HG02885 (cell line): ENCODE measurements around the gene CLCN5.

Source experiments
- ATAC-seq: cut with Tn5 transposase; IDR thresholded peaks from one replicate; pipeline ENCODE4 v1.9.1; 2021; ENCODE audit warnings: mild to moderate bottlenecking; ENCODE audit not compliant: unreplicated experiment, poor library complexity

CLCN5 gene

DNA sequence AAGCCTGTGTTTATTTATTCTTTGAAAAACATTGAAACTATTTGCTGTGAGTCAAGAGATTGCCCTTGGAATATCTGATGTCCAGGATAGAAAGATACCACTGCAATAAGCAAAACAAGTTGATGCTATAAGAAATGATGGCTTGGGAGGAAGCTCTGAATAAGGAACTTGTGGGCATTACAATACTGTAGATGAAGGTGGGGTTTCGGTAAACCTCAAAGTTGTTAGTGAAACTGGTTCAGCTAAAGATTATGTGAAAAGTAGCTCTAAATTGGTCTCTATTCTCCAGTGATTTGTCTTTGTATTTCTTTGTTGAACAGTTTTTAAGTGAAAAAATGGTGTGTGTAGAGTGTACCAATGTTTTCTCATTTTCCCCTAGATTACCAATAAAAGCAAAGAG, 149.7 kb downstream of the CLCN5 start:
- no peak for ATAC-seq

DNA sequence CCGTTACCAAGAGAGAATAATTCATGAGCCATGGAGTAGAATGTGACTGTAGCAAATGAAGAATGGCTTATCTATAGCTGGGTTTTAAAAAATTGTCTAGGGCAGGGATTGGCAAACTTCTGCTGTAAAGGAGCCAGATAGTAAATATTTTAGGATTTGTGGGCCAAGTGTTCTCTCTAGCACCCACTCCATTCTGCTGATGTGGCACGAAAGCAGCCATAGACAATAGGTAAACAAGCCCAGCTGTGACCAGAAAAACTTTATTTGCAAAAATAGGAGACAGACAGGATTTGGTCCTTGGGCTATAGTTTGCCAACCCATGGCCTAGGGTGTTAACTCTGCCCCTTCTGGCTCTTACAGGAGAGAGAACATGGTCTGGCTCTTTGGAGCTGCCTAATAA, 151.2 kb downstream of the CLCN5 start:
- no peak for ATAC-seq

DNA sequence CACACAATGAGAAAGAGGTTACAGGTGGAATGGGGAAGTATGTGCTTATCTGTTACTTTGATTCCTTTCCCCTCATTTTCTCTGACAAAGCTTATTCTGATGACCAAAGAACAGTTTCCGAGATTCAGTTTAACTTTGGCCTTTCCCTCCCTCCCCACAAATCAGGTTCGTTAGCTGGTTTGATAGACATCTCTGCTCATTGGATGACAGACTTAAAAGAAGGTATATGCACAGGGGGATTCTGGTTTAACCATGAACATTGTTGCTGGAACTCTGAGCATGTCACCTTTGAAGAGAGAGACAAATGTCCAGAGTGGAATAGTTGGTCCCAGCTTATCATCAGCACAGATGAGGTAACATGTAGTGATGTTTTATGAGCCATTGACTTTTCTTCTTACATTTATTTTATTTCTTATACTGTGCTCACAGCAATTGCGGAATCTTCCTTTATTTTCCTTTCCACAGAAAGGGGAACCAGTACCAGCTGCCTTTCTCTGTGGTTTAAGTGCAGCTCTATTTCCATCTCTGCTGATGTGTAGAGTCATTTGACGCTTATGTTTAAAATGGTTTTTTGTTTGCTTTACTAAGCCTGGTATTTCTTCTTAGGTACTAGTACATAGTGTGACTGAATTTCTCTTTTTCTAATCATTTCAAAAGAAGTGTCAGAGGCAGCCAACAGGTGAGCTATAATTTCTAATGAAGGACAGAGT, 153.4 kb downstream of the CLCN5 start:
- ATAC-seq, result no peak

DNA sequence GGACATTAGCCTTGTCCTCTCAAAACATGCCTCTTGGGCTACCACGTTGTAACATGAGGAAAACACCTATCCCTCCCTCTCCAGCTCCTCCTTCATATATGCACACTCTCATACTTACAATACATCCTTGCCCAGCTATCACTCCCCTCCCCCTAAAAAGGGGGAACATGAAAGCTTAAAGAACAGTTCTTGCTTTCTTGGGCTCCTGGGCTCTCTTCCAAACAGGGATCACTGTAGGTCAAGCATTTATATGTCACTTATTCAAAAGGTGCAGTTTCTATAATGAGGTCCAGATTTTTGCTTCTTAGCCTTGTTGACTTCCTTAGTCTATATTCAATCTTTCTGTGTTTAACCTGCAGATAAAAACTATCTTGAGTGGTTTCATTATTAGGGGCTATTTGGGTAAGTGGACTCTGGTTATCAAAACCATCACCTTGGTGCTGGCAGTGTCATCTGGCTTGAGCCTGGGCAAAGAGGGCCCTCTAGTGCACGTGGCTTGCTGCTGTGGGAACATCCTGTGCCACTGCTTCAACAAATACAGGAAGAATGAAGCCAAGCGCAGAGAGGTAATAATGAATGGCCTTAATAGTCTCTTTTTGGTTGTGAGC, 159.0 kb downstream of the CLCN5 start:
- ATAC-seq, result no peak

DNA sequence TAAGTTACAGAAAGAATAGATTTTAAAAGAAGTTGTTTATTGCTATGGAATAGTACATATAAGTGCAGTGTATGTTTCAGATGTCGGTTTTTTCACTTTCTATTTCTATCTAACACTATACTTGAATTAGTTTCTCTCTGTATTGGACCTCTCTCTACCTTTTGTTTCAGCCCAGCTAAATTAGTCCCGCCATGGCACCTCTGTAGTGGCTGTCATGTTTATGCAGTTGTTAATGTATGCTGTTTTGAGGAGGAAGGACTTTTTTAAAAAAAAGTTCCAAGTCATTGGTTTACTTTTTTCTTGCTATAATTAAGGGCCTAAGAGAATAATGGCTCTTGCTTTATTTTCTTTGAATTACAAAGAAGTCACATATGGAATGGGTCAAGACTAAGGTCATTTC, 160.3 kb downstream of the CLCN5 start:
- no peak for ATAC-seq

DNA sequence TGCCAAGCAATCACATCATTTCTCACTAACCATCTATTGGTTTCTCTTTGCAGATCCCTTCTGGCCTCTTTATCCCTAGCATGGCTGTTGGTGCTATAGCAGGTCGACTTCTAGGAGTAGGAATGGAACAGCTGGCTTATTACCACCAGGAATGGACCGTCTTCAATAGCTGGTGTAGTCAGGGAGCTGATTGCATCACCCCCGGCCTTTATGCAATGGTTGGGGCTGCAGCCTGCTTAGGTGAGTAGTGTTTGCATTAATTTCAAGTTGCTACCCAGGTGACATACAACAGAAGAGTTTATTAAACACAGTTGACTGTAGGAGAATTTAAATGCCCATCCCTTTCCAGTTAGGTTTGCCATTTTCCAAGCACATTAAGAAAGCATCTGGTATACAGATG, 166.2 kb downstream of the CLCN5 start:
- ATAC-seq, result no peak

DNA sequence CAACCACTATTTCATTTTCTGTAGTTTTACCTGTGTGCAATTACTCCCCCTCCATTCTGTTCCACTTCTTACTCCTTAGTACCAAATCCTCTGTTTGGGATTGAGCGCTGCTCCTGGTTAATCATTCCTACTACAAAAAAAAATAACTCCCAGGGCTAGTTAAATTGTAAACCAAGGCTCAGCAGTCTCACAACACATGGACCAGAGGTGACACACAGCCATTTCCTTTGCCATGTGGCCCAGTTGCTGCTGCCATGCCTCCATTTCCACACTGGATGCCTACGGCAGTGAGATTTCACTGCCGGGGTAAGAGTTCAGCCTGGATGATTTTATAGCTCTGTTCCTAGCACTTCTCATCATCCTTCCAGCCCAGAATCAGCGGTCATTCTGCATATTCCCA, 171.2 kb downstream of the CLCN5 start:
- ATAC-seq, result no peak

DNA sequence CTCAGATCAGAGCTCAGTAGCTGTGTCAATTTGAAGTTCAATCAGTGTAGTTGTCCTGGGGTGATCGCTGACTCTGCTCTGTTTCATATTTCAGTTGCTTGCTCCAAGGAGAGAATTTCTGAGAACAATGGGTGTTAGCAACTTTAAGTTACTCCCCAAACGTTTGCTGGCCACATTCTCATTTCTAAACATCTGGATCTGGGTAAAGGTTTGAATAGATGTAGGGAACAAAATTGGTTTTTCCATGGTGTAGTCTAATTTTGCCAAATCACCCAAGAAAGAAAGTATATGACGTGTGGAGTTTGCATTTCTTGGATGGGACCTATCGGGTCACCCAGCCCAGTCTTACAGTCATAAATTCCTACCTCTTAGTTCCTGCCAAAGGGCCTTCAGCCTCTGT, 174.7 kb downstream of the CLCN5 start:
- ATAC-seq, result no peak

DNA sequence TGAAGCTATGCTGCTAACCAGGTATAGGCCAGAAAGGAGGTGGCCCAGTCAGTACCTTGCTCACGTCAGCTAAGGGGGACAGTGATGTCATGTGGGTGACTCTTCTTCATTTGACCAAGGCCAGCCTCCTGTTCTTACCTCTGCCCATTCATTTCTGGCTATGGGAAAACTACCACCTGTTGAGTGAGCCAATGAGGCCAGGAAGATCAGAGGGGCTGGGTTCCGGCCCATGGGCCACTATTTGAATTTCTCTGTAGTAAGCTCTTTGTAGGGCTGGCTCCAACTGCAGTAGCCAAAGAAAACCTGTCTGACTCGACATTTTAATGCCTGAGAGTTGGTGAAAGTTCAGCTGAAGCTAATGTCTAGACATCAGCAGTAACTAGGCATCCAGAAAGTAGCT, 175.8 kb downstream of the CLCN5 start:
- ATAC-seq, result no peak

DNA sequence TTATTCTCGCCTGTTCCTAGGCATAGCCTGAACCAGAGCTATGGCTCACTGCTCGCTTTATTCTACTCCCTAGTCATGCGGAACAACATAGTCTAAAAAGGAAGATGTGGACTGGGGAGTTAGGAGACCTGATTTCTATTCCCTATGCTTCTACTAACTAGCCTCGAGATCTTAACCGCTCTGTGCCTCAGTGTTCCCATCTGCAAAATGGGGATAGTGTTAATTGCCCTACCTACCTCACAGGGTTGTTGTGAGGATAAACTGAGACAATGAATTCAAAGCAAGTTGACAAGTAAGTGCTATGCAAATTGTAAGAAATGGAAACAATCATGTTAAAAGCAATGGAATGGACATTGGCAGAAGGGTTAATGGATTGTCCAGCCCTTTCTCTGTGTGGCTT, 176.4 kb downstream of the CLCN5 start:
- ATAC-seq, result no peak

DNA sequence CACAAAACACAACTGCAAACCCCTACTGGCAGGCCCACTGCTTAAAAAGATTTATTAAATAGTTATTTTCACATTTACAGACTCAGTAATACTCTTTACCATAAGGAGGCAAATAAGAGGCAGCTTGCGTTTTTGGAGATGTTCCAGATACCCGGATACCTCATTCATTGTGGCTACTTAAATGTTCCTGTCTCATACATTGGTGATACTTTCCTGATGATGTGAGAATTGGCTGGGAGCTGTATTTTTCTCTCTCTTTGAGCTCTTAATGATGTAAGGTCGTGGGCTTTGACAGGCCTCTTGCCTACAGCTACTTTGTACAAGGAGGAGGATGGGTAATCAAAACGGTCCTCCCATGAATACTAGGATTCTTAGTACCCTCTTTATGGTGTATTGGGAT, 176.9 kb downstream of the CLCN5 start:
- ATAC-seq, result no peak

DNA sequence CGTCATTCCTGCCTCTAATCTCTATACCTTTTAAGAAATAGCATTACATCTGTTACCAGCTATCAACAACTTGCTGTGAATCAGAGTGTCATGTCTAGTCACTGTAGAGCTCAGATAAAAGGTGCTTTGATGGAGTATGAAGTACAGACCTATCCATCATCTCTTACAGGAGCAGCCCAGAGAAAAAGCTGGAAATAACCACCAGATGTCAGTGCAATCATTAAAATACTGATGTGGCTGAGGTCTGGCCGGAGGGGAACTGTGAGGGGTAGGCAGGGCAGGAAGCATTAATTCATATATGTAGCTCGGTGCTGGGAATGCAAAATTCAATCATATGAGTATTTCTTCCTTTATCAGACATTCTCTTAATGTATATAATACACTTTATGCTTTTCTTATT, 177.8 kb downstream of the CLCN5 start:
- ATAC-seq, result peak; percentile 58

DNA sequence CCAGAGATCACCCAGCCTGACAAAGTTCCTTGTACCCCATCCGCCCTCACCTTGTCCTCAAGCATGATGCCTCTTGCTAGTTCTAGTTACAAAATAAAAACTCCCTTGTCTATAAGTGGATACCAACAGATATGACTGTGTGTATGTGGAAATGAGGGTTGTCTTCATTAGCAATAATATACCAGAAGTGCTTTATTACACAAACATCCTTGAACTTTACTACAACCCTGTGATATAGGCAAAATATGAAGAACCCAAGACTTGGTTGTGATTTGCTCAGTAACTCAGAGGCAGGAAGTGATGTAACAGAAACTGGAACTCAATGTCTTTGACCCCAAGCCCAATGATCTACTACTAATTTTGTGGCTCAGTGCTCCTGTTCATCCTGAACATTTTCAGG, 180.8 kb downstream of the CLCN5 start:
- no peak for ATAC-seq

DNA sequence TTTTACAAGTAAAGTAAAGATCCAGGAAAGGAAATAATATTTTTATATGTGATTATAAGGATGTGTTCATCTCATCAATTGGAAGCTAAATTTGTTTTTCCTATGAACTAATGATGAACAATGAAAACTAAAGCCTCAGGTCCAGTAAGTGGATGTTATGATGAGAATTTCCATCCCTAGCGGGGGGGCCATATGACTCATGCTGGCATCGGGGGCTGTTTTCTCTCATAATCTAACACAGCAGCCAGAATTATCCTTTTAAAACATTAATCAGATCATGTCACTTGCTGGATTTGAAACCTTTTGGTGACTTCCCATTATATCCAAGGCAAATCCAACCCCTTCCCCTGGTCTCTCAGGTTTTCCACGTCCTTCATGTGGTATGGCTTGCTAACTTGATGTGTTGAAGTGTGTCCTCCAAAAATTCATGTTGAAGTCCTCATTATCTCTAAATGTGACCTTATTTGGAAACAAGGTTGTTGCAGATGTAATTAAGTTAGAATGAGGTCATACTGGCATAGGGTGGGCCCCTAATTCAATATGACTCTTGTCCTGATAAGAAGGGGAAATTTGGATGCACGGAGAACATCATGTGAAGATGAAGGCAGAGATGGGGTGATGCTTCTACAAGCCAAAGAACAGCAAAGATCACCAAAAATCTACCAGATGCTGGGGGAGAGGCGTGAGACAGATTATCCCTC, 181.6 kb downstream of the CLCN5 start:
- no peak for ATAC-seq

DNA sequence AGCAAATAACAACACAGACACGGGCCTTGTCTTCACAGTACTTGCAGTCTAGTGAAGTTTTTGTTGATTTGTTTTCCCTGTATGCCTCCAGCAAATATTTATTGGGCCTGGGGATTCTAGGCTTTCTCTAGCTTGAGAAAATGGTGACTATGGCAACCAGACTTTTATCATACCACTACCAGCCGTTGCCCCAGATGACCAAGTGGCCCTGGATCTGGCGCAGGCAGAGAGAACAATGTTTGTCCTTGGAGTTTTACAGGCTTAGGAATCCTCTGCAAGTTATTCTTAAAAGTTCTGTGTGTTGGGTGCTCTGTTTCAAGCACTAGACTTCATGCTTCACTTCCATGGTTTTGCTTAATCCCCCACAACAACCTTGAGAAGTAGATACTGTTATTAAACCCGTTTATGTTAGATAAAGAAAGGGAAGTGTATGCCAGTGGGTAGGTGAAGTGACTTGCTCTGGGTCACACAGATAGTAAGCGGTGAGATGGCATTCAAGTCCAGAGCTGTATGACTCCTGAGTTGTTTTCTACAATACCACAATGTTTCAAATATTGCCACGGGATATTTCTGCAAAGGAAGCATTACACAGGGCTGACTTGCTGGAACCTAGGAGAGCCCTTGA, 183.8 kb downstream of the CLCN5 start:
- ATAC-seq, result no peak

DNA sequence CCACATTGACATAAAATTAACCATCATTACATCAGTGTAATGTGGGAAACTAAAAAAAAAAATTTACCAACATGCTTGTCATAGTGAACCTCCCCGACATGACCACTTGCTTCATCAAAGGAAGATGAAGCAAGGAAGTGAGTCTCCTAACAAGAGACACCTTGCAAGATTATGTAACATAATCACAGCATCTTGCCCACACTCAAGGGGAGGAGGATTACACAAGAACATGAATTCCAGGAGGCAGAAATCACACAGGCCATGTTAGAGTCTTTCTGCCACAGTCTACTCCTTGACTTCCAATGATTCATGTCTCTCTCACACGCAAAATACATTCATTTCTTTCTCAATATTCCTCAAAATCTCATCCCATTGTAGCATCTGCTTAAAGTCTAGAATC, 185.1 kb downstream of the CLCN5 start:
- ATAC-seq, result no peak

DNA sequence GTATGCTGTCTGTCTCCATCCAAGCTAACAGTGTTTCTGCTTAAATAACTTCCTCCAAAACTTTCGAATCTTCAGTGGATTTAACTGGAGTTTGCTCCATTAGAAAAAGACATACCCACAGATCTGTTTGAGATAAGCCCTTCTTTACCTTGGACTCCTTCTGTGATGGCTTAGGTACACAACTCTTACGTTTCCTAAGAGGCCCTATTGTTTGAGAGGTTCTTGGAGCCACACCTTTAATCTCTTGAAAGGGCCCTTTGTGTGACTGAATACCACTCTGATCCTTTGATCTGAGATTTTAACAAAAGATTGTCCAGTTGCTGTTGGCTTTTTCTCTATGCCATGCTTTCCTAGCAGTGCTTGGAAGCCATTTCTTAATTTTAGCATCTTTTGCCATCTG, 185.9 kb downstream of the CLCN5 start:
- ATAC-seq, result no peak

DNA sequence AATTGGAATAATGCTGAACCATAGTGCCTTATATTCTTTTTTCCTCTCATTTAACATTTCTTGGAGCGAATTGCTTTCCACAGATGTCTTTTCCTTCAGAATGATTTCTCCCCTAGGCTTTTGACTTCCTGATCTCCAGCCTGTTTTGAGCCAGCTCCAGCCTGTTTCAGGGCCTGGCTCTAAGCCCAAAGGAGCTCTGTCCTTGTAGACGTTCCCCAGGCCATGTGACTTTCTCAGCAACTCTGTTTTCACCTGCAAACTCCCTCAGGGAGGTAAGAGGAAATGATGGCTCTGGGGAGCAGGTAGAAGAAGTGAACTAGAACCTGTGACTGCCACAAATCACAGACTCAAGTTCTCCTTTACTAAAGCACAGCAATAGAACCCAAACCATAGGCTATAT, 189.3 kb downstream of the CLCN5 start:
- ATAC-seq, result no peak

DNA sequence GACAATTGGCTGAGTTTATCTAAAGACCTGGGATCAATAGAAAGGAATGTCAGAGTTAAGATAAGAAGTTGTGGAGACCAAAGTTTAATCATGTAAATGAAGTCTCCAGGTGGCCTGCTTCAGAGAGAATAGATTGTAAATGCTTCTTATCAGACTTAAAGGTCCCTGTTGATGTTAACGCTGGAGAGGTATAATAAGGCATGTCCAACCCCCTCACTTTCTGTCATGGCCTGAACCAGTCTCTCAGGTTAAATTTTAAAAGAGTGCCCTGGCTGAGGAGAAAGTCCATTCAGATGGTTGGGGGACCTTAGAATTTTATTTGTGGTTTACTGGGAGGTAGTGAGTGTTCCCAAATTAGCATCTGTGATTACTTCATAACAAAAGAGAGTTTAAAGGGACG, 191.7 kb downstream of the CLCN5 start:
- no peak for ATAC-seq

DNA sequence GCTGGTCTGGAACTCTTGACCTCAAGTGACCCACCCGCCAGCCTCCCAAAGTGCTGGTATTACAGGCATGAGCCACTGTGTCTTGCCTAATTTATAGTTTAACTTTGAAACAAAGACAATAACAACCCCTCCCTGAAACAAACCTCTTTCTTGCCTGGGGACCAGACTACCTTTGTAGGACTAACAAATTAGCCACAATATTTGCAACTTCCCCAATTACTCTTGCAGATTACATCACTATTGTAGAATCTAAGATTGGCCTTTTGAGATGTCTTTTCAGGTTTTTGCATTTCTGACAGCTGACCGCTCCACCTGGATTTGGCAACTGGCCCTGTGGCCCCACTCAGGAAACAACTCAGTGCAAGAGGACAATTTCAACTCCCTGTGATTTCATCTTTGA, 193.6 kb downstream of the CLCN5 start:
- ATAC-seq, result no peak

DNA sequence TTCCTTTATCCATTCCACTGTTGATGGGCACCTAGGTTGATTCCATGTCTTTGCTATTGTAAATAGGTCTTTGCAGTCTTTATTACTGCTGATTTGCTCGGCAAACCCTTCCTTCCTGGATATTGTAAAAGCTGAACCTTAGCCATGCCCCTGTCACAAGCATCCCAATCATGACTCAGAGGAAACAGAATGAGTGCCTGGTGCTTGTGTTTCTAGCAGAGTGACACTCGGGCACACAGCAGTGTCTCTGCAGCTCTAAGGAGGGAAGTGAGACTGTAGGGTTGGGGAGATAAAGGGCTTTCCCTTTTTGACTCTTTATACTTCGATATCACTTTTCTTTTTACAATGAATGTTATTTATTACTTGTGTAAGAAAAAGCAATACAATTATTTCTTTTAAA, 195.1 kb downstream of the CLCN5 start:
- ATAC-seq, result no peak
